Ureter (tissue), 1 donor: ENCODE data around the gene WNK2. TPM values are rescaled to one million over a fixed set of nuclear protein-coding genes. Genes with fewer than 3 reads are reported as not detected.

ENCODE experiments used
- DNase-seq: peaks from one replicate; pipeline ENCODE4 v3.0.0-alpha.2; 2020; ENCODE audit warnings: low spot score
- total RNA-seq: library from RNA; stranded (reverse); gene quantifications from one replicate; pipeline ENCODE4 v1.2.4, GENCODE V29; 2023
- donor health status: DM: yes; HTN: yes; CAD: no.

WNK2 gene
- total RNA-seq, 1 donor from 2014 or later, result 40.0 TPM

DNA sequence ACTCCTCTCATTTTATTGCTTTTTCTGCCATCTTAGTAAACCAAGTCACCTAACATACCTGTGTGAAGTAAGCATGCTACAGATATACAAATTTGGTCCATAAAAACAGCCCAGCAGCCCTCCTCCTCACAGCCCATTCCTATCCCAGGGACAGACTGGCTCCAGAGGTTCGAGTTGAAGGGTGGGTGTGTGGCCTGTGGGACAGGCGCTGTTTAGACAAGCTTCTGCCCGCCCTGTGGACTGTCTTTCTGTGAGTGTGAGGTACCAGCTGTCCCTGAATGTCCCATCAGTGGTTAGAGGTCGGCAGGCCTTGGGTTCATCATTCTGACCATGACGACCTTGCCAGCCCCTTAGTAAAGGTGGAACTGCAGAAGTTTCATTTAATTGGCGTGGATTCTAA, 82.0 kb downstream of the WNK2 start:
- no peak for DNase-seq

DNA sequence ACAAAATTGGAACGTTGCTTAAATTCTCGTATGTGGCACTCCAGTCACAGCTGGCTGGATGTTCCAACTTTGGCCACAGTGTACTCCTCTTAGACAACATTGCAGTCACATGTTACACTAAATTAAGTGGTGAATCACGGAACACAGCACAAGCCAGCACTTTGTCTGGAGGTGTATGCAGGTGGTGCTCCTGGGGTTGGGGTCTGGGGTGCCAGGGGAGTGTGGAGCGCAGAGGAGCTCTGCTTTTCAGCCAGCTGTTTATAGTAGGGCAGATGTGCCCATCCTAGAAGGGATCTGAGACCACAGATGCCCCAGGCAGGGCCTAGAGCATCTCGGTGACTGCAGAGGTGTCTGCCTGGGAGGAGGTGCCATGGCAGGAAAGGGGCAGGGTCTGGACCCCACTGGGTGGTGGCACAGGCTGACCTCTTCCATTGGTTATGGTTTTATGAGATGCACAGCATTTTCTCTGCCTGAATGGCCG, 82.6 kb downstream of the WNK2 start:
- peak; percentile 32 for DNase-seq

DNA sequence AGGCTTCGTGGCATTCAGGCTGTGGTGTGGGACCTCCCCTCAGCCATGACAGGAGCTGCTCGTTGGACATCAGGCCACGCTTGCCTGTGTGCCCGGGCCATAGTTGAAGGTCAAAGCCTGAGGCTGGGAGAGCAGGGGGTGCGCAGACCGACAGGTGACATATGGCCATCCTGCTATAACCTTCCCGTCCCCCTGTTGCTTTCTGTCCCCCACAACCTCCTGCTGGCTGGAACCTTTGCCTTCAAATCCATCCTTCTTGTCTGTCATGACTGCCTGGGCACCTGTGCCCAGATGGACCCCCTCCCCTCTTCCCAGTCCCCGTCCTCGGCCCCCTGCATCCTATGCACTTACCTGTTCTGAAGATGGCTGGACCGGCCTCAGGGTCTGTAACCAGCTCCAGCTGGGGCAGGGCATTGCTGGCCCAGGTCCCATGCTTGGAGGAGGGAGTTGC, 83.2 kb downstream of the WNK2 start:
- no peak for DNase-seq

DNA sequence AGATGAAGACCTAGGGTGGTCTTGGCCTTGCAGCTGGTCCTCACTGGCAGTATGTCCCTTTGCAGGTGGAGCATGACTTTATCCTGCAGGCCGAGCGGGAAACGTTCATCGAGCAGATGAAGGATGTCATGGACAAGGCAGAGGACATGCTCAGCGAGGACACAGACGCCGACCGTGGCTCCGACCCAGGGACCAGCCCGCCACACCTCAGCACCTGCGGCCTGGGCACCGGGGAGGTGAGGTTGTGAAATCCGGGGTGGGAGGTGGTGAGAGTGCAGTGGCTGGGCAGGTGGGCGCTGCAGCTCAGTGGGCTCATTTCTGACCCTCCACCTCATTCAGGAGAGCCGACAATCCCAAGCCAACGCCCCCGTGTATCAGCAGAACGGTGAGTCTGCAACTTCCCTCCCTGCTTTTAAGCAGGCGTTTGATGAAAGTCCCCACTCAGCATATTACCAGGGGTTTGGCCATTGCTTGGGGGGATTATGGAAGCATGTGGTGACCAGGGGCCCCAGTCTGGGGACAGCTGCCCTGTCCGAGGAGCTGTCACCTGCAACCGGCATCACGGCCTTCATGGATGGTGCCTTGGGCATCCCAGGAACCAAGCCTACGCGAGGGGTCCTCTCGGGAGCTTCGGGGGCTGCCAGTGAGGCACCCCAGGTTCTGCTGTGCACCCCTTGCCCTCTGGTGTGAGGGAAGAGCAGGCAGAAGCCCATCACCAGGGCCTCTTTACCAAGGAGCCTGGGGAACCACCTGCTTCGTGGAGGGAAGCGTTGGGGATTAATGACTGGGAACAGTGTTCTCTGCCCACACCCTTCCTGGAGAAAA, 84.0 kb downstream of the WNK2 start:
- DNase-seq, result peak; percentile 37

DNA sequence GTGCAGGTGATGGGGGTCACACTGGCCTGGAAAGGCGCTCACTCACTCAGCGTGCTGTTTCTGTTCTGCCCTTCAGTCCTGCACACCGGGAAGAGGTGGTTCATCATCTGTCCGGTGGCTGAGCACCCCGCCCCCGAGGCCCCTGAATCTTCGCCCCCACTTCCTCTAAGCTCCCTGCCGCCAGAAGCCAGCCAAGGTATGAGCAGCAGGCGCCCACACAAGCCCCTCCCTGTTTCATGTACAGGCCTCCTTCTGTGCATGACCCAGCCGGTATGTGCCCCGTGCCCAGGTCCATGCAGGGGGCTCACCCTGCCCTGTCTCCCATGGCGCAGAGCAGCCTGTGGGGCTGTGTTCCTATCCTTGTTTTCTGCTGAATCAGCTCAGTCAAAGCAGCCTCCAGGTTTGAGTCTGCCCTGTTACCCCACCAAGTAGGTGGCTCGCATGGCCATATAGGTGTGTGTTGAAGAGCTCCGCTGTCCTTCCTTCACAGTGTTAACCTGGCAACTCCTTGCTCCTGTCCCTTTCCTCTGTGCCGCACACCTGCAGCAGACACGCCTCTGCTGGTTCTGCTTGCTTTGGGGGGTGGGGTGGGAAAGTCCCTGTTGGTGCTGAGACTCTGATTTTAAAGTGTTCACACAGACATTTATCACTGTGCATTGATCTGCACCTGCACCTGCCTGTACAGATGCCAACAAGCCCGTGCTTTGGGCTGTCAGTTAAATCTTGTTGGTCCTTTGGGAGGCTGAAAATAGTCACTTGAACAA, 84.8 kb downstream of the WNK2 start:
- peak; percentile 67 for DNase-seq

DNA sequence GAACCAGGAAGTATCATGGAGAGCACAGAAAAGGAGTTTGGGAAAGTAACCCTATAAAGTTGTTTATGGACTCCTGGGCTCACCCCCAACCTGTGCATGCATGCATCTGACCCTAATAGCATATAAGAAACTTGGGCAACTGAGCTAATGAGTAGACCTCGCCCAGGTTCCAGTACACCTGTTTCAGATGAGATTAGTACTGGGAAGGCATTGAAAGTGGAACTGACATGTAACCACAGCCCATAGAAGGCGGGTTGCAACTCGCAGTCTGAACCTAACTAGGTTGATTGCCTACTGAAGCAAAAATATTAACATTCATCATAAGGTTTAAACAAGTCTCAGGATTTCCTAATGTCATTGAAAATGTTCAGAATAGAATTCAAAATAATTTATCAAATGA, 87.0 kb downstream of the WNK2 start:
- DNase-seq, result peak; percentile 43

DNA sequence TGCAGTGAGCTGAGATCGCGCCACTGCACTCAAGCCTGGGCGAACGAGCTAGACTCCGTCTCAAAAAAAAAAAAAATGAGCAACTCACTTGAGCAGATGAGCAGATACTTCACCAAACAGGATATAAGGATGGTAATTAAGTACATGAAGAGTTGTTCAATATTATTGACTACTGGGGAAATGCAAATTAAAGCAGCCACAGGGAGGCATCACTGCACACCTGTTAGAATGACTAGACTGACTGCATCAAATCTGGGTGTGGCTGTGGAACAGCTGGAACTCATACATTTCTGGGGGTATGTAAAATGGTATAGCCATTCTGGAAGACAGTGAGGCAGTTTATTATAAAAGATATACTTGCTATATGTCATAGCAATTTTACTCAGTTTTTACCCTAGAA, 93.0 kb downstream of the WNK2 start:
- no peak for DNase-seq

DNA sequence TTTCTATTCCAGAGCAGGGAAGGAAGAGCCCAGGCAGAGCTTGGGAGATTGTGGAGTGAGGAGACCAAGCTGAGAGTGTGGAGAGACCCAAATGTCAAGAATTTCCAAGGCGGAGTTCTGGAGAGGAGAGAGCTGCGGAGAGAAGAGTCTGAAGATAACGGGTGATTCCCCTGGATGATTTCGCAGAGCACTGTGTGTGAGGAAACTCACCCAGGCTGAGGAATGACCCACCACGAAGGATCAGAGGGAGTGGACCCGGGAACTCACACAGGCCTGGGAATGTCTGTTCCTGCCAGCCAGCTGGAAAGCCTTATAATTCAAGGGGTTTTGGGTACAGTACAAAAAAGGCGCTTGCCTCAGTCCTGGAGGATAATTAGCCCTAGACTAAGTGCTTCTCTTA, 94.2 kb downstream of the WNK2 start:
- no peak for DNase-seq

DNA sequence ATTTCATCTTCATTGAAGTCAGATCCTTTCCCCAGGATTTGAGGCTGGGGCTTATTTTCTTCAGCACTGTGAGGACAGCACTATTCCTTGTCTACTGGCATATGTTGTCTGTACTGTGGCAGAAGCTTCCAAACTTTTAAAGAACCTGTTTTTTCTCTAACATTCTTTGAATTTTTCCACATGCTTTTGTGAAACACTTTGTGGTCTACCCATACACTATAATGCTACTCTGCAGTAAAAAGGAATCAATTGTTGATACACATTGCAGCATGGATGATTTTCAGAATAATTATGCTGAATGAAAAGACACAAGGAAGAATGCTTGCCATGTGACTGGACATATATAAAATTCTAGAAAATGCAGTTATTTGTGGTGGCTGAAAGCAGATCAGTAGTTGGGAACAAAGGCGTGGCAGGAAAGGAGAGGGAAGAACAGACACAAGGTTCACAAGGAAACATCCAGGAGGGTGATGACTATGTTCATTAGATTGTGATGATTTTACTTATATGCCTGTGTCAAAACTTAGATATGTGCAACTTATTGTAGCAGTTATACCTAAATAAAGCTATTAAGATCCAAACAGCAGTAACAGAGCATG, 96.8 kb downstream of the WNK2 start:
- DNase-seq, result no peak

DNA sequence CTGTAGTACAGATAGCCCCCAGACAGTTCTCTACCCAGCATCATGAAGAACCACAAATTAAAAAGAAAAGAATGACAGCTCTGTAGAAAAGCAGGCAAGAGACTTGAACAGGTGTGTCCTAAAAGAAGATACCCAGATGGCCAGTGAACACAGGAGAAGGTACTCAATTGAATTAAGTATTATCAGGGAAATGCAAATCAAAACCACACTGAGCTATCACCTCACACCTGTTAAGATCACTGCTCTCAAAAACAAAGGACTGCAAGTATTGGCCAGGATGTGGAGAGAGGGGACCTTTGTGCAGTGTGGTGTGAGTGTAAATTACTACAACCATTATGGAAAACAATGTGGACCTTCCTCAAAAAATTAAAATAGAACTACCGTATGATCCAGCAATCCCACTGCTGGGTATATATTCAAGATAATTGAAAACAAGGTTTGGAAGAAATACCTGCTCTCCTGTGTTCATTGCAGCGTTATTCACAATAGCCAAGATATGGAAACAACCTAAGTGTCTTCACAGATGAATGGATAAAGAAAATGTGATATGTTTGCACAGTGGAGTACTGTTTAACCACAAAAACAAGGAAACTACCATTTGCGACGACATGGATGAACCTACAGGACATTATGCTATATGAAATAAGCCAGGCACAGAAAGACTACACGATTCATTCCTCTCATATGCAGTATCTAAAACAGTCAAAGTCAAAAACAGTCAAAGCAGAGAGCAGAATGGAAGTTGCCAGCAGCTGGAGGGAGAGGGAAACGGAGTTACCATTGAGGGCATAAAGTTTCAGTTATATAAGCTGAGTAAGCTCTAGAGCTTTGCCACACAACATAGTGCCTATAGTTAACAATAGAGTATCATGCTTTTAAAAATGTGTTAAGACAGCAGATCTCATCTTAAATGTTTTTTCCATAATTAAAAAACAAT, 102.6 kb downstream of the WNK2 start:
- DNase-seq, result no peak

DNA sequence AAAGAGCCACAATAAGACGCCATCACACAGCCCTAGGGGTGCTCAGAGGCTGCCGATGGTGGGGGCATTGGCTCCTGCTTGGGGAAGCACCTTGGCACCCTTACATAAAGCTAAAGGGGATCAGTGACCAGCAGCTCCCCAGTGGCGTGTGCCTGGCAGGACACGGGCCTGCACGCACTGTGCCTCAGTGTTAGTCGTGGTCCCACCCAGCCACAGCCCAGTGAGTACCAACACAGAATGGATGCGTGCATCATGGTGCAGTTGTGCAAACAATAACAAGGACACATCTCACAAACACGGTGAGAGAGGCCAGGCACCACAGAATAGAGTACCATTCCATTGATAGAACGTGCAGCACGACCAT, 103.2 kb downstream of the WNK2 start:
- DNase-seq, result no peak

DNA sequence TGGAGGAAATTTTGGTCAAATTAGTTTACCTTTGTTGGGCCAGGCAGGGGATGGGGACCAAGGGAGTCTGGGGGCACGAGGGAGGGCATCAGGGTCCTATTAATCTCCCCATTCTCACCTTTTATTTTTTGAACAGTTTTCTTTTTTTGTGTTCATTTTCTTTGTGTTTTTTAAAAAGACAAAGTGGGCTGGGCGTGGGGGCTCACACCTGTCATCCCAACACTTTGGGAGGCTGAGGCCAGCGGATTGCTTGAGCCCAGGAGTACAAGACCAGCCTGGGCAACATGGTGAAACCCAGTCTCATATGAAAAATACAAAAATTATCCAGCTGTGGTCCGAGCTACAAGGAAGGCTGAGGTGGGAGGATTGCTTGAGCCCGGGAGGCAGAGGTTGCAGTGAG, 103.7 kb downstream of the WNK2 start:
- DNase-seq, result no peak

DNA sequence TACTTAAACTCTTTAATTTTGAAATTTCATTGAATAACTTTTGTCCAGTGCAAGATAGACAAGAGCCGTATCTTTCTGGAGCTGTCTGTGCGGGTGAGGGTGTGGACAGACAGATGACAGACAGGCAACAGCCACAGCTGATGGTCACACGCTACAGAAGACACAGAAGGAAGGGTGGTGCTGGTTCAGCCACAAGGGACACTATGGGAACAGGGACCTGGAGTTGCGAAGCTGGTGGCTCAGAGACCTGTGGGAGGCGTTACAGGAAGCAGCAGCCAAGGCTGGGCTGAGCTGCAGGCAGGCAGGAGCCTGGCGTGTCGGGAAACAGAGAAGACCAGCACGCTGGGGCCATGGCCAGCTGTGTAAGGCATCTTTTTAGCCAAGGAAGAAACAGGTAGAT, 104.4 kb downstream of the WNK2 start:
- DNase-seq, result no peak

DNA sequence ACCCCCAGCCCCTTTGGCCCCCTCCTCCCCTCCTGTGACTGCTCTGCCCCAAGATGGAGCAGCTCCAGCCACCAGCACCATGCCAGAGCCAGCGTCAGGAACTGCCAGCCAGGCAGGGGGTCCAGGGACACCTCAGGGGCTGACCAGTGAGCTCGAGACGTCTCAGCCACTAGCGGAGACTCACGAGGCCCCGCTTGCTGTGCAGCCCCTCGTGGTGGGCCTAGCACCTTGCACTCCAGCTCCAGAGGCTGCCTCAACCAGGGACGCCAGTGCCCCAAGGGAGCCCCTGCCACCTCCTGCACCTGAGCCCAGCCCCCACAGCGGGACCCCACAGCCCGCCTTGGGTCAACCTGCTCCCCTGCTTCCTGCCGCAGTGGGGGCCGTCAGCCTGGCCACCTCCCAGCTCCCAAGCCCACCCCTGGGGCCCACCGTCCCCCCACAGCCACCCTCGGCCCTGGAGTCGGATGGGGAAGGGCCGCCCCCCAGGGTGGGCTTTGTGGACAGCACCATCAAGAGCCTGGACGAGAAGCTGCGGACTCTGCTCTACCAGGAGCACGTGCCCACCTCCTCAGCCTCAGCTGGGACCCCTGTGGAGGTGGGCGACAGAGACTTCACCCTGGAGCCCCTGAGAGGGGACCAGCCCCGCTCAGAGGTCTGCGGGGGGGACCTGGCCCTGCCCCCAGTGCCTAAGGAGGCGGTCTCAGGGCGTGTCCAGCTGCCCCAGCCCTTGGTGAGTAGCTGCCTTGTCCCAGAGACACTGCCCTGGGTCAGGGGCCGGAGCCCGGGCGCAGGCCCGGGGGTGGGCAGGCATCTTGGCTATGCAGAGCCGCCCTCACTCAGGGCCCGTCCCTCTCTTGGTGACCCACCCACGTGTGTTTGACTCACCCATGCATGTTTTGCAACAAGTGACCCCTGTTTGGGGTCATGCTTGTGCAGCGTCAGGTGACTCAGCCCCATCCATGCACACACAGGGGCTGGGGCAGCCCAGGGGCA, 105.2 kb downstream of the WNK2 start:
- DNase-seq, result no peak

DNA sequence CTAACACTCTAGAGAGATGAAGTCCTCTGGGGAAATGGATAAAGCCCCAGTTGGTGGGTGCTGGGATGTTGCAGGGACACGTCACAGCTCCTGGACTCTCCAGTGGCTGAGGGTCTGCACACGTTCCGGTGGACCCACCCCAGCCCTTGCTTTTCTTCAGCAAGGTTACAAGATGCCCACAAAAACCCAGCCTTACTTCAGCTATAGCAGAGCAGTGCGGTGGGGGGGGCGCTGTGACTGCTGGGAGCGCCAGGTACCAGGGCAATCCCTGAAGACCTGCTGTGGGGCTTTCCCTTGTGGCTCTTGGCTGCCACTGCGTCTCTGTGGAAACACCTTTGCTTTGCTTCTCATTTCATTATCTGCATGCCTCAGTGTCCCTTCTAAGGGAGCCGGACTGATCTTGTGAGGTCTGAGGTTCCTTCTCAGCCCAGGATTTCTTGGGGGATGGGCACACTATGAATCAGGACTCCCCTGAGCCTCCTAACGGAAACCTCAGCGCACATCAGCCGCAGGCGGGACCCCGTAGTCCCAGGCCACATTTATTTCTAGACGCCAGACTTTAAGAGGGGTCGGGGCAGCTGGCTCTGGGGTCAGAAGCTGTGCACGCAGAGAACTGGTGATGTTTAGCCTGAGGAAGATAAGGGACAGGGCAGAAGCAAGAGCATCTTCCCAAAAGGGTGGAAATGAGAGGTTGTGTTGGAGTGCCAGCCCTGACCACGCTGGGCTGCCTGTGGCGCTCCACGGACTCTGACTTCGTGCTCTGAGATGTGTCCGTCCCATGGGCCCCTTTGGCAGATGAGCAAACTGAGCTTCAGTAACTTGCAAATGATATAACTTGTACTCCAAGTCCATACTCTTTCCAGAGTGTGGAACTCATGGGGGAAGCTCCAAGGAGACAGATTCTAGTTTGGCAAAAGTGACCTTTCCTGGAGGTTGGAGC, 106.8 kb downstream of the WNK2 start:
- DNase-seq, result no peak

DNA sequence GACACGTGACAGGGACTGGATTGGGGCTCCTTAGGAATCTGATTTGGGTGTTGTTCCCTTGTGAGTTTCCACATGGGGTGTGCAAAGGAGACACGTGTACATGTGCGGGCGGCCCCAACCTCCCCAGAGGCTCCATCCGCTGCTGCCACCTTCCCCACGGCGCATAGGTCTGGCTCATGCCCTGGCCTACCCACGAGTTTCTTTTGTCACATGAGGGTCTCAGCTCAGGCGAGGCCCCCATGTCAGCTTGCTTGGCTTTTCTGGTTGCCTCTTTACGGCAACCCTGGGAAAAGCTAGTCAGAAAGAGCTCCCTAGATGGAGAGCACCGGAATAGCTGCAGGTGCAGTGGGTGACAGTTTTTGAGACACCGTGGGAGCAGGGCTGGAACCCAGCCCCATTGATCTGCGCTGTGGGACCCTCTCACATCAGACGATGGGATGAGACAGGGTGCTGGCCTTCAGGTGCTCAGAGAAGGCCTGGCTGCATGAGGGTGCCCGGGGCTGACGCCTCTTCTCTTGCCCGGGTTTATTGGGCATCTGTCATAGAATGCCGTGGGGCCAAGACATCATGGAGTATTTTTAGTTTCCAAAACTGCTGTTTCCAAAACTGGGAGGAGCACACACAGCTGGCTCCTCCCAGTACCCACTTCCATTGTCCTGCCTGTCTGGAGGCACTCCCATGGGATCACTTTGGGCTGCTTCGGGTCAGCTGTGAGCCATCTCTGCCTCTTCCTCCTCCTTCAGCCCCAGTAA, 107.8 kb downstream of the WNK2 start:
- DNase-seq, result no peak

DNA sequence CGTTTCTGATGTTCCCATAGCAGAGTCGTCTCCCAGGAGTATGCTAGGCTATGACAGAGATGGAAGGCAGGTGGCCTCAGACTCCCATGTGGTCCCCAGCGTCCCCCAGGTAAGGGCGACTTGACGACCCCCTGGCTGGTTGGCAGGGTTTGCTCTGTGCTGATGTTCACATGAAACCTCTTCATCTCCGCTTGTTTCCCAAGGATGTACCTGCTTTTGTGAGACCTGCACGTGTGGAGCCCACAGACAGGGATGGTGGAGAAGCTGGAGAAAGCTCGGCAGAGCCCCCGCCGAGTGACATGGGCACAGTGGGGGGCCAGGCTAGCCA, 108.3 kb downstream of the WNK2 start:
- no peak for DNase-seq

DNA sequence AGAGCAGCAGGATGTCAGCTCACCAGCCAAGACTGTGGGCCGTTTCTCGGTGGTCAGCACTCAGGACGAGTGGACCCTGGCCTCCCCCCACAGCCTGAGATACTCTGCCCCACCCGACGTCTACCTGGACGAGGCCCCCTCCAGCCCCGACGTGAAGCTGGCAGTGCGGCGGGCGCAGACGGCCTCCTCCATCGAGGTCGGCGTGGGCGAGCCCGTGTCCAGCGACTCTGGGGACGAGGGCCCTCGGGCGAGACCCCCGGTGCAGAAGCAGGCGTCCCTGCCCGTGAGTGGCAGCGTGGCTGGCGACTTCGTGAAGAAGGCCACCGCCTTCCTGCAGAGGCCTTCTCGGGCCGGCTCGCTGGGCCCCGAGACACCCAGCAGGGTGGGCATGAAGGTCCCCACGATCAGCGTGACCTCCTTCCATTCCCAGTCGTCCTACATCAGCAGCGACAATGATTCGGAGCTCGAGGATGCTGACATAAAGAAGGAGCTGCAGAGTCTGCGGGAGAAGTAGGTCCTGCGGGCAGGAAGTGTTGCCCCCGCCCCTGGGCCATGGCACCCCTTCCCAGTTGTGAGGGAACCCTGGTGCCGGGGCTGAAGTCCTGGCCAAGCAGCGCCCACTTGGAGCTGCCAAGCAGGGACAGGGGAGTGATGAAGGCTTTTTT, 108.9 kb downstream of the WNK2 start:
- DNase-seq, result no peak
